Measurements from ENCODE around the gene F8A2. TPM values are rescaled to one million over a fixed set of nuclear protein-coding genes. Genes with fewer than 3 reads are reported as not detected.
"Not testable (repeated sequence)": the region's sequence is repeated elsewhere in the genome, so short reads cannot be mapped to it uniquely, and the experiment has no call there.

Gene F8A2
- total RNA-seq, 2 experiments from 2014 or later = not detected

GRCh38 chrX:155382529-155382967 is 653 bp downstream of the F8A2 start:
- H3K27me3 Mint-ChIP-seq; DNase-seq; H3K27ac Mint-ChIP-seq; H3K36me3 Mint-ChIP-seq (ENCODE audit: low read depth); POLR2A ChIA-PET; H3K4me1 Mint-ChIP-seq (ENCODE audit: low read depth); H3K4me3 Mint-ChIP-seq; intact Hi-C loops (cut with micrococcal nuclease); H3K9me3 Mint-ChIP-seq; CTCF ChIA-PET: not testable (repeated sequence)
- peak; percentile 53 for ATAC-seq

- no peak for ATAC-seq
- ChIA-PET POLR2A (no interaction called here), CTCF (no interaction called here)
- H3K4me3 Mint-ChIP-seq = no peak overlapping the region
- peaks cover 10% of the 10 kb centered on the region for H3K36me3 Mint-ChIP-seq (ENCODE audit: low read depth)
- H3K27ac Mint-ChIP-seq = no peak overlapping the region
- intact Hi-C loops (cut with micrococcal nuclease) = no loop called here
- TF ChIP-seq, protein P1, sequence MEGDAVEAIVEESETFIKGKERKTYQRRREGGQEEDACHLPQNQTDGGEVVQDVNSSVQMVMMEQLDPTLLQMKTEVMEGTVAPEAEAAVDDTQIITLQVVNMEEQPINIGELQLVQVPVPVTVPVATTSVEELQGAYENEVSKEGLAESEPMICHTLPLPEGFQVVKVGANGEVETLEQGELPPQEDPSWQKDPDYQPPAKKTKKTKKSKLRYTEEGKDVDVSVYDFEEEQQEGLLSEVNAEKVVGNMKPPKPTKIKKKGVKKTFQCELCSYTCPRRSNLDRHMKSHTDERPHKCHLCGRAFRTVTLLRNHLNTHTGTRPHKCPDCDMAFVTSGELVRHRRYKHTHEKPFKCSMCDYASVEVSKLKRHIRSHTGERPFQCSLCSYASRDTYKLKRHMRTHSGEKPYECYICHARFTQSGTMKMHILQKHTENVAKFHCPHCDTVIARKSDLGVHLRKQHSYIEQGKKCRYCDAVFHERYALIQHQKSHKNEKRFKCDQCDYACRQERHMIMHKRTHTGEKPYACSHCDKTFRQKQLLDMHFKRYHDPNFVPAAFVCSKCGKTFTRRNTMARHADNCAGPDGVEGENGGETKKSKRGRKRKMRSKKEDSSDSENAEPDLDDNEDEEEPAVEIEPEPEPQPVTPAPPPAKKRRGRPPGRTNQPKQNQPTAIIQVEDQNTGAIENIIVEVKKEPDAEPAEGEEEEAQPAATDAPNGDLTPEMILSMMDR (IDR thresholded peaks at IDR 0.05) = no peak
- H3K9me3 Mint-ChIP-seq = peaks cover 3% of the 10 kb centered on the region
- H3K27me3 Mint-ChIP-seq = no peaks in the 10 kb centered on the region
- DNase-seq = no peak
- H3K4me1 Mint-ChIP-seq (ENCODE audit: low read depth) = peaks cover 22% of the 10 kb centered on the region
Observed at GRCh38 chrX:155389634-155390033, 7.7 kb downstream of the F8A2 start.

GRCh38 chrX:155394747-155395276 is 12.9 kb downstream of the F8A2 start:
- H3K4me3 Mint-ChIP-seq; H3K4me1 Mint-ChIP-seq (ENCODE audit: low read depth); POLR2A ChIA-PET; intact Hi-C loops (cut with micrococcal nuclease); CTCF ChIA-PET; H3K36me3 Mint-ChIP-seq (ENCODE audit: low read depth); H3K27me3 Mint-ChIP-seq; ATAC-seq: not testable (repeated sequence)
- peak; percentile 7 for DNase-seq
- H3K9me3 Mint-ChIP-seq = peaks cover 11% of the 10 kb centered on the region
- H3K27ac Mint-ChIP-seq = peak overlapping the region; percentile 1

GRCh38 chrX:155406429-155406828 is 24.5 kb downstream of the F8A2 start:
- intact Hi-C loops (cut with micrococcal nuclease) = no loop called here
- CTCF ChIA-PET = no interaction called here
- no peak for ATAC-seq
- H3K36me3 Mint-ChIP-seq (ENCODE audit: low read depth) = peaks cover 3% of the 10 kb centered on the region
- DNase-seq = no peak
- H3K9me3 Mint-ChIP-seq = peaks cover 4% of the 10 kb centered on the region
- no peak overlapping the region for H3K4me3 Mint-ChIP-seq
- POLR2A ChIA-PET = no interaction called here
- no peaks in the 10 kb centered on the region for H3K4me1 Mint-ChIP-seq (ENCODE audit: low read depth)
- TF ChIP-seq, protein P1 (IDR thresholded peaks at IDR 0.05) = no peak
- no peaks in the 10 kb centered on the region for H3K27me3 Mint-ChIP-seq
- H3K27ac Mint-ChIP-seq = no peak overlapping the region

GRCh38 chrX:155417769-155418168 is 35.9 kb downstream of the F8A2 start:
- ATAC-seq (peak; percentile 34), DNase-seq (no peak)
- H3K36me3 Mint-ChIP-seq (ENCODE audit: low read depth) = no peaks in the 10 kb centered on the region
- intact Hi-C loops (cut with micrococcal nuclease) = no loop called here
- no peak overlapping the region for H3K4me3 Mint-ChIP-seq
- CTCF ChIA-PET = no interaction called here
- POLR2A ChIA-PET = no interaction called here
- H3K9me3 Mint-ChIP-seq = no peaks in the 10 kb centered on the region
- H3K27ac Mint-ChIP-seq = no peak overlapping the region
- H3K4me1 Mint-ChIP-seq (ENCODE audit: low read depth) = peaks cover 4% of the 10 kb centered on the region
- TF ChIP-seq, protein P1 (IDR thresholded peaks at IDR 0.05) = no peak
- no peaks in the 10 kb centered on the region for H3K27me3 Mint-ChIP-seq

Small RNA genes lying within 50 kb of the gene (microRNA-seq; reads per million reads assigned to microRNA genes)
- gene MIR1184-2 (ENCODE audit: borderline microRNAs expressed, borderline replicate concordance) = not detected

Other genes starting within 250 kb of the F8A2 start
- 10 to 100 TPM; 76.6 to 81.0 TPM for gene VBP1, start 165.6 kb upstream of the F8A2 start, total RNA-seq
- 10 to 100 TPM; 12.0 to 13.2 TPM for gene RAB39B, start 117.6 kb upstream of the F8A2 start, total RNA-seq
- gene CLIC2, start 47.5 kb upstream of the F8A2 start, total RNA-seq = under 1 TPM in 1 of 2 experiments, not detected in 1; 0.49 TPM
- 10 to 100 TPM; 11.0 to 12.8 TPM for gene F8A3, start 76.5 kb downstream of the F8A2 start, total RNA-seq
- under 1 TPM; 0.09 to 0.16 TPM for gene SPRY3, start 230.5 kb downstream of the F8A2 start, total RNA-seq
- 10 to 100 TPM; 11.1 to 11.9 TPM for gene TMLHE, start 230.9 kb downstream of the F8A2 start, total RNA-seq